GM21717 (cell line): ENCODE results near the gene ITPK1.

Source experiments
- ATAC-seq: cut with Tn5 transposase; IDR thresholded peaks from one replicate; pipeline ENCODE4 v1.9.1; 2021; ENCODE audit warnings: mild to moderate bottlenecking, moderate library complexity; ENCODE audit not compliant: unreplicated experiment

The ITPK1 gene

DNA sequence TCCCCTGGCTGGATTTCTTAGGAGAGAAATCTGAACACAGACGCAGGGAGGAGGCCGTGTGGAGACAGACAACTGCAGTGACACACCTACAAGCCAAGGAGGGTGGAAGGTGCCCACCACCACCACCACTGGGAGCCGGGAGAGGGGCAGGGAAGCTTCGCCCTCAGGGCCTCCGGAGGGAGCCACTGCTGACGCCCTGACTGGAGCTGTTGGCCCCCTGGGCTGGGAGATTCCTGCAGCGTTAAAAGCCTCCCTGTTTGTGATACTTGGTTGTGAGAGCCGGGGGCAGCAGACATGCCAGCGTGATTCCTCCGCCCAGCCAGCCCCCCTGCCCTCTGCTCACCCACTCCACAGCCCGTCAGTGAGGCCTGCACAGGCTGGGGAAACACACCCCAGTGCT is 120.8 kb downstream of the ITPK1 start:
- no peak for ATAC-seq

DNA sequence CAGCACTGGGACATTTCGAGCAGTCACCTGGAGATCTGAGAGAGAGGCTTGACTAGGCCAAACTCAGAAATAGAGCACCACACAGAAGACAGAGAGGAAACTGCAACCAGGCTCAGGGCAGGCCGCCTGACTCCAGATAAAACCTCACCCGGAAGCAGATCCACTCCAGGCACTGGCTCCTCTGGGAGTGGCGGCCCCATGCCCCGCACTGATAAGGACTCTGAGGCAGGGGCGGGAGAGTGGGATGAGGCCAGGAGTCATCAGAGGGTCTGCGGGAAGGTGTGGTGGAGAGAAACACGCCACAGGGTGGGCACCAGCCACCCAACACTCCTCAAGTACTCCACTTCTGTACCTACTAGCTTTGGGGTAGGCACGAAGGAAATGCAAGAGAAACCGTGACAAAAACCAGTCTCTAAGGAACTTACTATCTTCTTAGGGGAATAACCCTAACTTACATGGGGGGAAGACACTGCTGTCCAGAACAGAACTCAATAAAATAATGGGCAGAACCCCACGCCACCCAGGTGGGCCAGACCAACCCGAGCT is 121.5 kb downstream of the ITPK1 start:
- ATAC-seq, result no peak

DNA sequence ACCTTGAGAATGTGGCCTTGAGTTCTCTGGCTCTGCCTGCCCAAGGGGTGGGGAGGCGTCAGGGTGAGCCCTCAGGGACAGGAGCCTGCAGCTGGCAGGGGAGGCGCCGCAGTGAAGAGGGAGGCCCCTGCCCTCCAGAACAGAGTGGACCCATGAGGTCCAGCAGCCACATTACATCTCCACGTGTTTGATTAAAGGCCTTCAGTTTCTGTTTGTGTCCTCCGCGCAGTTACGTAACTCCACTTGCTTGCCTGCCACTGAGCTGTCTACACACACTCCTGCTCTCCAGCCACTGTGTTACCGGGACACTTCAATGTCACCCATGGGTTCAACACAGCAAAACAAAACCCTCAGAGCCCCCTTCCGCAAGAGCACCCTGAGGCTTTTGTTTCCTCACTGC is 122.4 kb downstream of the ITPK1 start:
- no peak for ATAC-seq

DNA sequence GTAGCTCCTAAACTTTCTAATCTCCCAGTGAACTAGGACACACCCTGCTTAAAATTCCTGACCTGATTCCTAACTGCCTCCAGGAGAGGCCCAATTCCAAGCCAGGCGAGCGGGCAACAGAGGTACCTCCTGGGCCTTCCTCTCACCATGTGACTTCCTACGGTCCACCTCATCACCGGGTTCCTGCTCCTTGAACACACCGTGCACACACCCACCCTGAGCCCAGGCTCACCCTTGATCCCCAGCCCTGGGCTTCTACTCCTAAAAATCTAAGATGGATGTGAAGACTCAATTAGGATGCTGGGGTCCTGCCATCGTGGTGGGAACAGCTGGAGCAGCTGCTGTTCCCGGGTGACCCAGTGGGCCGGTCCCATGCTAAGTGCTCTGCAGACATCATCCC is 124.2 kb downstream of the ITPK1 start:
- ATAC-seq, result no peak

DNA sequence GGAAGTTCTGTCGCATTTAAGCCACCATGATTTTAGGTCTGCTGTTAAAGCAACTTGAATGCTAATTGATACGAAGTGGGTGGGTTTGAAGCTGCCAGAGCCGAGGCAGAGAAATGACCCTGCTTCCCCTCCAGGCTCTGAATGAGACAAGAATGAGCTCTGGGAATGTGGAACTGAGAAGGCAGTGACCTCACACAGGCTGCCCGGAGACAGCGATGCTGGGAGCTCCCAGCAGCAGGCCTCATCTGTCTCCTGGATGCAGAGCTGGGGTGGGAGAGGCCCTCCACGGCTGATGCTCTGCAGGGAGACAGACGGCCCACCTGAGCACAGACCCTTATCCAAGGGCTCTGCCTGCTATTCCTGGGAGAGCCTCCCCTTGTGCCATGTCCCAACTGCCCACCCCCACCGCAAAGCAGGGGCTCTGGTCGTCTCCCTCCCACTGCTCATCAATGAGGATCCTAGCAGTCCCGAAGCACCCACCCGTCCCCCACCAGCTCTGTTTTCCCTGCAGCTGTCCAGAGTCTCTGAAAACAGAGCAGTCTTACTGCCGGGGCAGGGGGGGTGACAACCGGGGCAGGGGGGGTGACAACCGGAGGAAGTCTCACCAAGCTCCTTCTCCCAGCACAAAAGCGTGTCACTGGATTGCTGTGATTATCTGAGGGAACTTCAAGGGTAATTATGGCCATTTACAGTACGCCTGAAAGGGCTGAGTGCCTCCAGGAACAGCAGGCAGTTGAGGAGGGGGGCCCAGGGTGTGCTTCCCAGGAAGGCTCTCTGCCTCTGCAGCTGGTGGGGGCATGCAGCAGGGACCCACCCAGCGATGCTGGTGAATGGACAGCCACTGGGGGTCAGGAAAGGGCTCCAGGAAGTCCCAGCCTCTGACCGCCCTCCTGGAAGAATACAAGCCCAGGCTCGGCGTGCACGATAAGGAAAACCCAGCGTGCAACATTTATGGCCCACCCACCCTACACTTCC is 125.0 kb downstream of the ITPK1 start:
- no peak for ATAC-seq

DNA sequence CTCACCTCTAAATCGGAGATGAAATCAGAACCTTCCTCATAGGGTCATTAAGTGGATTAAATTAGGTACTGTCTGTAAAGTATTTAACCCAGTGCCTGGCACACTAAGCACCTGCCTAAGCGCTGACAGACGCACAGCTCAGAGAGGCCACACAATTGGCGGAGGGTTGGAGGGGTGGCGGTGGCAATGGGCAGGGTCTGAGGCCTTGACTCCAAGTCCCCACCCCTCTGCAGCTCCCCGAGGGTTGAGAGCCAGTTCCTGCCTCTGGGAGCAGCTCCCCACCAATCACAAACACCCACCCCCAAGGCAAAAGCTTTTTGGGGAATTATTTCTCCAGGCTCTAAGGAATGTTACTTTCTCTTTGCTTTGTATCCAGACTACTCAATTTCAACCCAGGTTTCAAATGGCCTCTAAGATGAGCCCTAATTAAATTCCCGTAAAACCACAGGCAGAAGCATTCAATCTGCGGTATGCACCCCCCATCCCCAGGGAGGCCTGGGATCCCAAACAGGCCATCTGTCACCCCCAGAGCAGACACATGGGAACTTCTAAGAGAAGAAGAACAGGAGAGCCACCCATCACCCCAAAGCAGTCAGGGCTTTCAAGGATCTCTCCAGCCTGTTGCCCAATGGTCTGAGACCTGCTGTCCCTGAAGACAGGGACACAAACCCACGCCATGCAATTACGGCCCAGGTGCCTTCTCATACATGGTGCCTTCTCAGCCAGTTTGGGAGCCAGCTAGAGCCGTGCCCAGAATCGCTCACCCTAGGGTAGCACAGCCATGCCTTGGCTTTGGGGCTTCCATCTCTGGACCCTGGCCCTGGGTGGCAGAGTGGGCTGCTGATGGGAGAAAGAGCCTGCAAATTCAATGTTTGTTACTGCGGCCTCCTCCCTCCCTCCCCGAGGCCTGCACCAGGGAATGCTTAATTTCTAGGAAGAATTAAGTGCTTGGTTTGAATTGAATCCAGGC is 126.7 kb downstream of the ITPK1 start:
- ATAC-seq, result no peak

DNA sequence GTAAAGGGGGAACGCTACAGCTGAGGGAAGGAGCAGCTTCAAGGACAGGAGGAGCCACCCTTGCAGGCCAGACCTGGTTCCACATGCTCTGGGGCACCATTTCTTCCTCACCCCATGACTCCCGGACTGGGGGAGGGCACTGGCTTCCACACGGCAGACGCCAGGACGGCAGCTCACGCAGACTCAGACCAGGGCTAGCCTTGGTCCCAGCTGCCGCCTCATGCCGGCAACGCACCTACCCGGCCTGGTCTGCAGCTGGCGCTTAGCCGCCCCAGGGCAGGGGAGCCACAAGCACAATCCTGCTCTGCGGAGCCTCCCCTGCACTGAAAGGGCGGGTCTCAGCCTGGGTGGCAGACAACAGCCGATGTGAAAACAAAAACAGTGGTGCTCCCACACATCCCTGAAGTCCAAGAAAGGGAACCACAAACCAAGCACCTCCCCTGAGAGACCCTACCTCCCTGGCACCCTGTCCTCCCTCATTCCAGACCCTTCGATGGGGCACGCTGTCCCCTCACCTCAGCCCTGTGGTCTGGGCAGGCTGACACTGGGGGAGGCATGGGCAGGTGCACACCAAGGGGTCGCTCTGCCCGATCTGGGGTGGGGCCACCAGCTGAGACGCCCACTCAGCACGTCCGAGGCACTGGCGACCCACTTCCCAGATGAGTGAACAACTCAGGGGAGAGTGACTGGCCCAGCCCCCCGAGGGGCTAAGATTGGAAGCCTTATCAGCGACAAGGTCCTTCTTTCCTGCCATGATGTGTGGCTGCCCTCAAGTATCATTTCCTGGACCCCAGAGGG is 127.8 kb downstream of the ITPK1 start:
- no peak for ATAC-seq

DNA sequence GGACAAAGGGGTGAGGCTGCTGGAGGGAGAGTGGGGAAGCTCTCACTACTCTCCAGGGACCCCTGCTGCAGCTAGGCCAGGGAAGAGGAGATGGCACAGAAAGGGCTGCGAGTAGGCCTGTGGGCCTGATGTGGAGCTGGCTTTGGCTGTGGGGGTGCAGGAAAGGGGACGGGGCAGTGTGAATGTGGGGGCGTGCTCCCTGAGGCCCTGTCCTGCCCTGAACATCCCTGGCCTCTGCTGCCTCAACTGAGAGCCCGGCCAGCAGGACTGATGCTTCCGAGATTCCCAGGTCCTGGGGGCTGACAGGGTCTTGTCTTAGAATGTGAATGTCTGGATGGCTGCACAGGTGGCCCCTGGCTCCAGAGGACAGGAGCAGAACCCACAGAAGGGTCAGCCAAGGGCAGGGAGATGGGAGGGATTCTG is 128.6 kb downstream of the ITPK1 start:
- no peak for ATAC-seq

DNA sequence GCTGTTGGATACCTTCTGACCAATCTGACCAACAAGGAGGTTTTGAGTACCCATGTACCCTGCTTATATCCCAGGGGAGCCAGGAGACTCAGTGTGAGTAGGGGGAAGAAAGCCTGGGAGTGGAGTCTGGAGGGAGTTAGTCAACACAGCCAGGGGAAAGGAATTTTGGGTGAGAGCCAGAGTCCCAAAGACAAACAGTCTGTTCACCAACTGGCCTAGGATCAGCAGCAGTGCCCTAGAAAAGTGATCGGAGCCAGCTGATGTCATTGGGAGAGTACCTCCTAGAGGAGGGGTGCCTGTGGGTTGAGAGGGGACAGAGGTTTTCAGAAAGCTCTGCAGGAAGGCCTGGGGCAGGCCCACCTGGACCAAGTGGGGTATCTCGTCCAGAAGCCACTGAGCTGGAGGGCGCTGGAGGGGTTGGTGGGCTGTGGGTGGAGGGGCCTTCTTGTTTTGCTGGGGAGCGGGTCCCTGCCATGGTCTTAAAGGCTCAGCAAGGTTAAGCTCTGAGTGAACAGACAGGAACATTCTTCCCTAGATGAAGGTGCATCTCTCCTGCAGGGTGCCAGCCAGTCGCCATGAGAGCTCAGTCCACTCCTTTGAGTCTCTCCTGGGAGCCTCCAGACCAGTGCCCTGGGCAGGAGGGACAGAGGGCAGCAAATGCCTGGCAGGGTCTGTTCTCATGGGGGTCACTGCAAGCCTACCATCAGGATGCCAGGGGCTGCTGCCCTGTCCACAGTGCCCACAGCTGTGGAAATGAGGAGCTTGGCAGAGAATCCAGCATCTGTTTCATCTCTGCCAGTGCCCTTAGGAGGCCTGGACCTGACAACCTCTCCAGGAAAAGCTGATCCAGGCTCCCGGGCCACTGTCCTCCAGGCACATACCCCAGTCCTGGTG is 129.2 kb downstream of the ITPK1 start:
- no peak for ATAC-seq

DNA sequence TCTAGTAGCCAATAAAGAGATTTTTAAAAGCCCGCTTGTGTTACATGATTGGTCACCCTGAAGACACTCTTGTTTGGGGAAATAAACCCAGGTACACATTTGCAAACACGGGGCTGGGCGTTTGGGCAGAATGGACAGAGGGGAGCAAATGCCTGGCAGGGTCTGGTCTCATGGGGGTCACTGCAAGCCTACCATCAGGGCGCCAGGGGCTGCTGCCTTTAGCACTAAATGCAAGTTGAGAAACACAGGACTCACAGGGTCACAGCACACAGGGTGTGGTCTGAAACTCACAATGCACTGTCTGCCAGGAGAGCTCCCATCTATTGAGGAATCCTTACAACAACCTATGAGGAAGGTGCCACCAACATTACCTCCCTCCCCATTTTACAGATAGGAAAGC is 130.2 kb downstream of the ITPK1 start:
- ATAC-seq, result no peak

DNA sequence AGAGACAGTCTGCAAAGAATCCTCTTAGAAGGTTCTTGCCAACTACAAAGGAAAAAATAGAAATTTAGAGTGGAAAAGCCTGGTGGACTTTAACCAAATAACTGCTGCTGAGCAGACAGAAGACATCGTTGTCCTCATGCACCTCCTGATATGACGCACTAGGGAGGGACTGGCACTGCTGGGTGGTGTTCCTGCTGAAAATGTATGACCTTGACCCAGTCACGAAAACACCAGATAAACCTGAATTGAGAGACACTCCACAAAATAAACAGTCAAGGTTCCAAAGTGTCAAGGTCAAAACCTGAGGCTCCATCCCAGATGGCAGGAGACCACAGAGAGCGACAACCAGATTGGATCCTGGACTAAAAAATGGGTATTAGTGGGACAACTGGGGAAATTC is 130.8 kb downstream of the ITPK1 start:
- no peak for ATAC-seq

DNA sequence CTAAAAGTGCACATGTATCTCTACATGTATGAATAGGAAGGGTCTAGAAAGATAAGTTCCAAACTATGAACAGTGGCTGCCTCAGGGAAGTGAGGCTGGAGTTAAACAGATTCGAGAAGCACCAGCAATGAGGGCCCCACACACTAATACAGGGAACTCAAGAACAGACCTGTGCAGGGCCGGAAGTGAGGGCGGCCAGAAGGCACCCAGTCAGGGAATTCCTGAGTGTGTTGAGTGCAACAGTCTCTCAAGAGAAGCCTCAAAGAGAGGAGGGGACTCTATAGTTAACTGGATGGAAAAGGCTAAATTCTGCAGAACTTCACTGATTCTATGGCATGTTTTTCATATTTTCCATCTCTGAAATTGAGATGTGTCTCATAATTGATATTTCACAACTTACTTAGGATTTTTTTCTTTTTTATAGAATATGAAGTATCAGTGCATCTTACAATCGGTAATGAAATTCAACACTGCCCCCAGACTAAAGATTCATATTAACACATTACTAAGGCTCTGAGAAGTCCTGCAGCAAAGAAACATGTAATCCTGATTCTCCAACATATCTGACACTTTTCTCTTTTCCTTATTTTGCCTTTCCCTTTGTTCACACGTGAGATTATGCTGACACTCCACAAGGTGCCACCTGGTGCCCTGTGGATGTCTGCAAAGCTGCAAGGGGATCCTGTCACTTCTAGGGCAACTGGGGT is 131.5 kb downstream of the ITPK1 start:
- no peak for ATAC-seq

DNA sequence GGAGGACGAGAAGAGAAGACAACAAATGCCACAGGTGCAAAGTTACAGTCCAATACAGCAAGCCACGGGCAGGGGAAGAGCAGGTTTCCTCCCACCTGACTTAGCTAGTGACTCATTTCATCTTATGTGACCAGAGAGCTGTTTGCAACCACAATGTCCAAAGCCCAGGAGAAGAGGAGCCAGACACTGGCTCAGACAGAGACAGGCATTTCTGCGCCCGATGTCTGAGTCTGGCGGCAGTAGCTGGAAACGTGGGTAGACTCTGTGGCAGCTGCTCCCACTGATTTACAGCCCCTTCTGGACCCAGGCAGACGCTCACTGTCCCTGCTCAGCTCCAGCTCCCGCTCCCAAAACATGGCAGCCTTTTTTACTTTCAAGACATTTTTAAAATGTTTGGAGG is 132.8 kb downstream of the ITPK1 start:
- no peak for ATAC-seq

DNA sequence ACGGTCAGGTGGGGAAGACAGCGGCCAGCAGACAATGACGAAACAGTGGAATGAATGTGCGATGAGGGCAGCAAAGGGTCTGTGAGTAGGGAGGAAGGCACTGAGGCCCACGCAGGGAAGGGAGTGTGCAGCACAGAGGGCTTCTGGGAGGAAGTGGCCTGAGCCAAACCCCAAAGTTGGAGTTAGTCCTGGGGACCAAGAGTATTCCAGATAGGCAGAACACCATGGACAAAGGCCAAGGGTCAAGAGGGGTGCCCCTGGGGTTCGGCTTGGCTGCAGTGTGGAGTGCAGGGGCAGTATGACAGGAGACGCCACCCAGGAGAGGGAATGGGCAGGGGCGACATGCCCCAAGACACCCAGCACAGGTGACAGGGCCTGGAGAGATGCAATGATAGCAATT is 134.0 kb downstream of the ITPK1 start:
- no peak for ATAC-seq

DNA sequence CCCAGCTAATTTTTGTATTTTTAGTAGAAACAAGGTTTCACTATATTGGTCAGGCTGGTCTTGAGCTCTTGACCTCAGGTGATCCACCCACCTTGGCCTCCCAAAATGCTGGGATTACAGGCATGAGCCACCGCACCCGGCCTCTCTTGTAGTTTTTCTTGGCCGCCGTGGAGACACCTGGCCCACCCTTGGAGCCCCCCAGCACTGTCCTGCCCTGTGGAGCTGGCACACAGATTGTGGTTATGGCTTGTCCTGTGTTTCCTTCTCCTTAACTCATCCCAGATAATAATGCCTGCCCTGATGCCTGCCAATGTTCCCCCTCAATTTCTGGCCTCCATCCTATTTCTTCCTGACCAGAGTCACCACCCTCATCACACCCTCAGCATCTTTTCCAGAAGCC is 134.9 kb downstream of the ITPK1 start:
- no peak for ATAC-seq

DNA sequence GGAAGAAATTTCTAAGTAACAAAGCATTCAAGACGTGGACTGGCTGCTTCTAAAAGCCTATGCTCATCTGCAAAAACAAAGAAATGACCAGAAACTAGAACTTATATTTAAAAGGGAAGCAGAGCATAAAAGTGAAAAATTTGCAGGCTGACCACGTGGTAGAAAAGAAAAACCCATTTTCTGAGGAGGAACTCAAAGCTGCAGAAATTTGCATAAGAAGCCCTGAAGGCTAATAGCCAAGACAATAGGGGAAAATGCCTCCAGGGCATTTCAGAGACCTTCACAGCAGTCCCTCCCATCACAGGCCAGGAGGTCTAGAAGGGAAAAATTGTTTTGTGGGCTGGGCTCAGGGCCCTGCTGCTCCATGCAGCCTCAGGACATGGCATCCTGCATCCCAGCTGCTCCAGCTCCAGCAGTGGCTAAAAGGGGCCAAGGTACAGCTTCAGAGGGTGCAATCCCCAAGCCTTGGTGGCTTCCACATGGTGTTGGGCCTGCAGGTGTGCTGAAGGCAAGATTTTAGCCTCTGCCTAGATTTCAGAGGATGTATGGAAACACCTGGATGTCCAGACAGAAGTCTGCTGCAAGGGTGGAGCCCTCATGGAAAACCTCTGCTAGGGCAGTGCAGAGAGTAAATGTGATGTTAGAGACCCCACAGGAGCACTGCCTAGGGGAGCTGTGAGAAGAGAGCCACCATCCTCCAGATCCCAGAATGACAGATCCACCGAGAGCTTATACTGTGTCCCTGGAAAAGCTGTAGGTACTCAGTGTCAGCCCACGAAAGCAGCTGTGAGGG is 137.3 kb downstream of the ITPK1 start:
- ATAC-seq, result no peak

DNA sequence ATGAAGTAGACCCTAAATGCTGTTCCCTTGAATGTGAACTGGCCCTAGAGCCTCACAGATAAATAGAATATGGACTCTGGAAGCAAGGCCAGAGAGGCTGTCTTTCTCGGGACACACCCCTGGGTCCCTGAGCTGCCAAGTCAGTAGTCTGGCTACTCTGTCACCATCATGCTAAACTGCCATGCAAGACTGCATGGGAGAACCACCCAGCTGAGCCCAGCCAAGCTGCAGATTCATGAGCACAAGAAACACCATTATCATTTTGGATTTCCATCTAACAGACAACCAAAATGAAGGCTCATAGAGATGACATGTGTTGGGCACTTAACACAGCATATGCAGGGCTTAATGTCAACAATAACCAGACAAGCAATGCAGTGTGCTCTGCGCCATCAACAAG is 139.5 kb downstream of the ITPK1 start:
- no peak for ATAC-seq
